Suprapubic skin (tissue), 4 donors: ENCODE data around the gene CD274. TPM values are rescaled to one million over a fixed set of nuclear protein-coding genes. Genes with fewer than 3 reads are reported as not detected.
"Not testable (repeated sequence)": the region's sequence is repeated elsewhere in the genome, so short reads cannot be mapped to it uniquely, and the experiment has no call there.

ENCODE experiments used
- DNase-seq, 2 donors: peaks; one replicate each; pipeline ENCODE4 v3.0.0-alpha.2; 2019; ENCODE audit warnings: low spot score in 2 of 2
- H3K27ac ChIP-seq: fragments of 200-600 bp; sonication (generic); one replicate; pipeline ENCODE4 v1.5.1; 2019
- H3K27me3 ChIP-seq: fragments of 200-600 bp; sonication (generic); one replicate; pipeline ENCODE4 v1.5.1; 2019
- H3K36me3 ChIP-seq: fragments of 200-600 bp; sonication (generic); one replicate; pipeline ENCODE4 v1.5.1; 2019
- H3K4me1 ChIP-seq: fragments of 200-600 bp; sonication (generic); one replicate; pipeline ENCODE4 v1.5.1; 2019
- H3K4me3 ChIP-seq: fragments of 200-600 bp; sonication (generic); one replicate; pipeline ENCODE4 v1.5.1; 2019; ENCODE audit warnings: mild to moderate bottlenecking
- H3K9me3 ChIP-seq: fragments of 200-600 bp; sonication (generic); one replicate; pipeline ENCODE4 v1.5.1; 2019
- CTCF ChIP-seq, 2 donors: fragments of 200-600 bp in 1 of 2; fragments of 450-650 bp in 1 of 2; sonication (generic) in 1 of 2; IDR thresholded peaks; one replicate each; pipeline ENCODE4 v1.5.1; 2016 to 2019; ENCODE audit warnings: antibody characterized with exemption in 2 of 2, mild to moderate bottlenecking in 1 of 2, moderate library complexity in 1 of 2
- EP300 ChIP-seq: sonication (generic); formaldehyde crosslinking; IDR thresholded peaks from one replicate; pipeline ENCODE4 v1.6.1; 2017; ENCODE audit warnings: antibody characterized with exemption
- POLR2A ChIP-seq, 2 donors: fragments of 450-650 bp; IDR thresholded peaks; one replicate each; pipeline ENCODE4 v1.6.1; 2017; ENCODE audit warnings: antibody characterized with exemption in 2 of 2, mild to moderate bottlenecking in 2 of 2, moderate library complexity in 2 of 2
- POLR2AphosphoS5 ChIP-seq, 3 donors: sonication (generic); formaldehyde crosslinking; IDR thresholded peaks; one replicate each; pipeline ENCODE4 v1.6.1; 2017; ENCODE audit warnings: antibody characterized with exemption in 3 of 3
- WGBS: methylation state at CpG from one replicate; pipeline ENCODE4 v1.1.5; 2018; 5-methylcytosine and 5-hydroxymethylcytosine counted together
- total RNA-seq, 4 donors: library from RNA; depleted of rRNA; stranded (reverse); fragments of >200 nt; gene quantifications; one replicate each; pipeline ENCODE4 v1.1.0, GENCODE V29; 2016

The CD274 gene
- total RNA-seq, 4 donors from 2014 or later, result 0.15 to 1.6 (median 0.64) TPM; not detected in 1

GRCh38 chr9:5488221-5489008 lies 38.1 kb downstream of the CD274 start:
- Histone ChIP-seq H3K4me3 (no peak overlapping the region), H3K9me3 (no peaks in the 10 kb centered on the region), H3K27me3 (no peaks in the 10 kb centered on the region), H3K36me3 (no peaks in the 10 kb centered on the region), H3K4me1 (no peaks in the 10 kb centered on the region), H3K27ac (no peak overlapping the region)
- no peak for DNase-seq
- WGBS, result 87% methylated on average over 9 of the region's 9 CpGs
- TF ChIP-seq POLR2AphosphoS5 (IDR thresholded peaks at IDR 0.05), result no peak

- 87% methylated on average over 9 of the region's 9 CpGs for WGBS
- DNase-seq, result no peak
- H3K9me3 ChIP-seq, result no peaks in the 10 kb centered on the region
These were observed 39.5 kb downstream of the CD274 start for GRCh38 chr9:5489630-5490490.

GRCh38 chr9:5492965-5493678 lies 42.8 kb downstream of the CD274 start:
- H3K4me3 ChIP-seq, result no peak overlapping the region
- H3K27ac ChIP-seq, result no peak overlapping the region
- 90% methylated on average over 1 of the region's 1 CpG for WGBS
- H3K9me3 ChIP-seq, result no peaks in the 10 kb centered on the region
- no peaks in the 10 kb centered on the region for H3K27me3 ChIP-seq
- H3K4me1 ChIP-seq, result no peaks in the 10 kb centered on the region
- TF ChIP-seq CTCF (IDR thresholded peaks at IDR 0.05), result no peak
- DNase-seq, result no peak
- H3K36me3 ChIP-seq, result no peaks in the 10 kb centered on the region

More at GRCh38 chr9:5489630-5490490, 39.5 kb downstream of the CD274 start:
- Histone ChIP-seq H3K4me3 (no peak overlapping the region), H3K27ac (no peak overlapping the region), H3K36me3 (no peaks in the 10 kb centered on the region), H3K27me3 (no peaks in the 10 kb centered on the region), H3K4me1 (no peaks in the 10 kb centered on the region)
- TF ChIP-seq EP300 (no peak), POLR2AphosphoS5 (IDR thresholded peaks at IDR 0.05) (no peak), POLR2A (IDR thresholded peaks at IDR 0.05) (no peak), CTCF (IDR thresholded peaks at IDR 0.05) (no peak)

GRCh38 chr9:5493679-5494511 lies 43.6 kb downstream of the CD274 start:
- Histone ChIP-seq H3K9me3 (no peaks in the 10 kb centered on the region), H3K4me1 (no peaks in the 10 kb centered on the region), H3K4me3 (no peak overlapping the region), H3K36me3 (no peaks in the 10 kb centered on the region), H3K27me3 (no peaks in the 10 kb centered on the region), H3K27ac (no peak overlapping the region)
- TF ChIP-seq POLR2A (IDR thresholded peaks at IDR 0.05), result no peak
- TF ChIP-seq EP300, result no peak
- TF ChIP-seq CTCF (IDR thresholded peaks at IDR 0.05), result no peak
- no peak for TF ChIP-seq POLR2AphosphoS5 (IDR thresholded peaks at IDR 0.05)
- no peak for DNase-seq
- WGBS, result 69% methylated on average over 8 of the region's 8 CpGs

- WGBS, result 75% methylated on average over 3 of the region's 3 CpGs
These were observed 44.4 kb downstream of the CD274 start for GRCh38 chr9:5494765-5495164.

More at GRCh38 chr9:5494765-5495164, 44.4 kb downstream of the CD274 start:
- DNase-seq, H3K4me3 ChIP-seq, H3K27ac ChIP-seq, H3K9me3 ChIP-seq, H3K27me3 ChIP-seq, H3K36me3 ChIP-seq, H3K4me1 ChIP-seq: not testable (repeated sequence)
